ENCODE results near the gene OSGEP.
A peak's percentile ranks its signal among the peaks of the same experiment; 100 is the strongest.

The OSGEP gene

GRCh38 chr14:20469890-20470602 is 15.4 kb upstream of the OSGEP start:
- intact Hi-C loops (cut with DNase I; ENCODE audit: low total_unique reads): loop anchor here (5.0 kb wide), 1 partner anchor 212 kb away; the partner anchor contains the start of gene RNASE4
- TF ChIP-seq, protein P1, sequence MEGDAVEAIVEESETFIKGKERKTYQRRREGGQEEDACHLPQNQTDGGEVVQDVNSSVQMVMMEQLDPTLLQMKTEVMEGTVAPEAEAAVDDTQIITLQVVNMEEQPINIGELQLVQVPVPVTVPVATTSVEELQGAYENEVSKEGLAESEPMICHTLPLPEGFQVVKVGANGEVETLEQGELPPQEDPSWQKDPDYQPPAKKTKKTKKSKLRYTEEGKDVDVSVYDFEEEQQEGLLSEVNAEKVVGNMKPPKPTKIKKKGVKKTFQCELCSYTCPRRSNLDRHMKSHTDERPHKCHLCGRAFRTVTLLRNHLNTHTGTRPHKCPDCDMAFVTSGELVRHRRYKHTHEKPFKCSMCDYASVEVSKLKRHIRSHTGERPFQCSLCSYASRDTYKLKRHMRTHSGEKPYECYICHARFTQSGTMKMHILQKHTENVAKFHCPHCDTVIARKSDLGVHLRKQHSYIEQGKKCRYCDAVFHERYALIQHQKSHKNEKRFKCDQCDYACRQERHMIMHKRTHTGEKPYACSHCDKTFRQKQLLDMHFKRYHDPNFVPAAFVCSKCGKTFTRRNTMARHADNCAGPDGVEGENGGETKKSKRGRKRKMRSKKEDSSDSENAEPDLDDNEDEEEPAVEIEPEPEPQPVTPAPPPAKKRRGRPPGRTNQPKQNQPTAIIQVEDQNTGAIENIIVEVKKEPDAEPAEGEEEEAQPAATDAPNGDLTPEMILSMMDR (IDR thresholded peaks at IDR 0.05): no peak
- Histone ChIP-seq H3K36me3 (peaks cover 0 to 20% (median 20%) of the 10 kb centered on the region in 3 donors), H3K4me1 (peaks cover 0 to 18% (median 10%) of the 10 kb centered on the region in 4 donors), H3K9me3 (no peaks in the 10 kb centered on the region), H3K27me3 (no peaks in the 10 kb centered on the region), H3K27ac (peak overlapping the region; percentile 79 to 89), H3K4me3 (peak overlapping the region; percentile 56 to 79)
- peak; percentile 53 to 75 for DNase-seq

DNA sequence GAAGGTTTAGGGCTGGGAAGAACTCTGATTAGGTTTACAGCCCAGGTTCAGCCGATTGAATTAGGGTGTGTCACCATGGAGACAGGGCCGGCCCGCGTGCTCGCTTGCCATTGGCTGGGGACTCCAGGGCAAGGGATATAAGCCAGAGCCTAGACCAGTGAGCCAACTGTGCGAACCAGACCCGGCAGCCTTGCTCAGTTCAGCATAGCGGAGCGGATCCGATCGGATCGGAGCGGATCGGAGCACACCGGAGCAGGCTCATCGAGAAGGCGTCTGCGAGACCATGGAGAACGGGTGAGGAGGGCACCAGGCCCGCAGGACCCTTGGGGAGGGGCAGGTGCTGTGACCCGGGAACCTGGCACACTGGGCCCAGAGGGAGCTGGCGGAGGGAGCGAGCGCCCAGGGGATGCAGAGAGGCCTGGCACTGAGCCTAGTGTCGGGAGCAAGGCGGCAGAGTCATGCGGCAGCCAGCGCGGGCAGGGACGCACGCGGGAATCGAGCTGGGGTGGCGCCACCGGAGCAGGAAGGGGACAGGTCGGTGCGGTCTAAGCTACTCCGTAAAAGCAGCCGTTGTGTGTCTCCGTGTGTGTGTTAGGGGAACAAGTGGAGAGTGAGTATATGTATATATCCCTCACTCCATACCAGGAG is 14.8 kb upstream of the OSGEP start, which contains the start of gene PNP:
PNP (plus strand) TSS at position 165 of the 648 bp plus-strand sequence; CDS start at position 284, 119 bp downstream.
- Histone ChIP-seq H3K36me3 (peaks cover 0 to 13% (median 13%) of the 10 kb centered on the region in 3 donors), H3K9me3 (no peaks in the 10 kb centered on the region), H3K4me1 (peaks cover 0 to 18% (median 10%) of the 10 kb centered on the region in 4 donors), H3K4me3 (peak within 1 kb of the TSS; percentile 56 to 79), H3K27ac (peak within 1 kb of the TSS; percentile 79 to 89), H3K27me3 (no peaks in the 10 kb centered on the region)
- peak; percentile 88 to 93 for DNase-seq
- intact Hi-C loops (cut with DNase I; ENCODE audit: low total_unique reads): loop anchor here (5.0 kb wide), 1 partner anchor 213 kb away; the partner anchor contains the start of gene RNASE4
- TF ChIP-seq, protein P1 (IDR thresholded peaks at IDR 0.05): no peak

- Histone ChIP-seq H3K9me3 (no peaks in the 10 kb centered on the region), H3K36me3 (peaks cover 0 to 10% (median 7%) of the 10 kb centered on the region in 3 donors), H3K4me1 (peaks cover 0 to 18% (median 10%) of the 10 kb centered on the region in 4 donors), H3K4me3 (peak overlapping the region; percentile 56 to 79), H3K27me3 (no peaks in the 10 kb centered on the region), H3K27ac (peak overlapping the region; percentile 79 to 89)
- intact Hi-C loops (cut with DNase I; ENCODE audit: low total_unique reads): loop anchor here (5.0 kb wide), 1 partner anchor 213 kb away; the partner anchor contains the start of gene RNASE4
- DNase-seq: no peak
- TF ChIP-seq, protein P1 (IDR thresholded peaks at IDR 0.05): no peak
Observed at GRCh38 chr14:20468764-20469241, 14.2 kb upstream of the OSGEP start.

GRCh38 chr14:20461225-20462141 is 6.9 kb upstream of the OSGEP start, which contains the start of gene PIP4P1:
Gene PIP4P1, minus strand, starts transcription at chr14:20461434. Its CDS starts 109 bp downstream, at chr14:20461325.
- H3K9me3 ChIP-seq: no peaks in the 10 kb centered on the region
- peak within 1 kb of the TSS; percentile 99 for H3K4me3 ChIP-seq
- intact Hi-C loops (cut with DNase I; ENCODE audit: low total_unique reads): loop anchor here (5.0 kb wide), 4 partner anchors 49 to 151 kb away; partner anchors contain the start of genes PARP2 and TEP1
- peak; percentile 100 for DNase-seq
- H3K27ac ChIP-seq: peak within 1 kb of the TSS; percentile 97
- H3K4me1 ChIP-seq: peaks cover 0 to 27% (median 19%) of the 10 kb centered on the region in 4 donors
- TF ChIP-seq, protein P1 (IDR thresholded peaks at IDR 0.05): peak in 1 of 2 experiments; percentile 50
- H3K27me3 ChIP-seq: no peaks in the 10 kb centered on the region
- H3K36me3 ChIP-seq: peaks cover 30 to 36% (median 36%) of the 10 kb centered on the region in 3 donors

Measured in tibial artery (tissue), 4 donors.